IPS DF 6.9 (cell line): ENCODE measurements around the gene ARNT2.

ENCODE experiments used
- DNase-seq: peaks from one replicate; pipeline ENCODE4 v3.0.0-alpha.2; 2013; ENCODE audit warnings: low read depth, low spot score
- H3K27ac ChIP-seq: one replicate; pipeline ENCODE4 v1.5.1; 2013; ENCODE audit warnings: low read length, control low read depth
- H3K27me3 ChIP-seq: 2 replicates; pipeline ENCODE4 v1.6.1; 2013; ENCODE audit warnings: mild to moderate bottlenecking, low read length; ENCODE audit not compliant: control insufficient read depth, insufficient read depth
- H3K36me3 ChIP-seq: 2 replicates; pipeline ENCODE4 v1.6.1; 2013; ENCODE audit warnings: low read length; ENCODE audit not compliant: control insufficient read depth, insufficient read depth
- H3K4me1 ChIP-seq: 2 replicates; pipeline ENCODE4 v1.6.1; 2013; ENCODE audit warnings: low read length; ENCODE audit not compliant: control insufficient read depth, insufficient read depth
- H3K4me3 ChIP-seq: 2 replicates; pipeline ENCODE4 v1.5.1; 2013; ENCODE audit warnings: mild to moderate bottlenecking, low read length
- H3K9me3 ChIP-seq: 2 replicates; pipeline ENCODE4 v1.6.1; 2013; ENCODE audit warnings: low read length, inconsistent platforms; ENCODE audit not compliant: control insufficient read depth, insufficient read depth
- WGBS: extraction: QIAGEN DNeasy Blood & Tissue Kit; methylation state at CpG from one replicate; pipeline ENCODE4 v1.1.7; 2013; ENCODE audit warnings: mixed read lengths, missing lambda C conversion rate; ENCODE audit not compliant: insufficient read length, insufficient coverage; 5-methylcytosine and 5-hydroxymethylcytosine counted together

The ARNT2 gene

DNA sequence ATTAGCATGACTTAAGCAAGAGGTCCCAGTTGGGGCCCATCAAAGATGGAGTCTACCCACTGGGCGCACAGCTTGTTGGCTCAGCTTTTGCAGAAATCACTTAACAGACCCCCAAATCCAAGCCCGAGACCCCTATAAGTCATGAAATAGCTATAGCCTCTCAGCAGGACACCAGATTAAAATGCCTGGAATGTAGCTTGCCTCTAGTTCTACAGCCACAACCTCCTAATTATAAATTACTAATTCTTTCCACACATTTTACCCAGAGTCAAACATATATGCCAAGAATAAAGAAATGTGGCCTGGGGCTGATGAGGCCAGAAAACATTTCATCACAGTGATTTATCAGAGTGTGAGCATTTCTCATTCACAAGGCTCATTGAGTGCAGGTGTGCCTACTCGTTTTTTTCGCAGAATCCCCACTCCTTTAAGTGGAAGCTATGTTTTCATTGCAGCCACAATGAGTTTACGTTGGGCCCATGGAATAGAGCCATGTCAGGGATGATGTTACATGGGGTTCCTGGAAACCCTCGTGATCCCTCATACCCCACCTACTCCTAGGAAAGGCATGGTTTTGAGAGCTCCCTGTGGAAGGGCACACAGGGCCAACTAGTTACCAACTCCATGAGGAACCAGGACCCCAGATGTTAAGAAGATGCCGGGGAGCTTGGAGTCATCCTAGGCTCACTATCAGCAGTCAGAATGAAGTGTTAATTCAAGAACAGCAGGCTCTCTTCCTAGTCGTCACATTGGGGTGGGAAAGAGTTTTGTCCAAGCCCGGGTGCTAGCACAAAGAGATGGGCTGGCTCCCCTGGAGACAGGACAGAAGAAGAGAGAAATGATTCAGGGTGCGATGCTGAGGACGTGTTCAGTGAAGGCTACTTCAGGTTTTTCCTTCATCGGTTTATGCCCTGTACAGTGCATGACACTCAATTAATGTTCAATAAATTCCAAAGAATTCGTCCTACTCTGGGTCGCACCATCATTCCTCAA, 200.7 kb downstream of the ARNT2 start:
- no CpG with 5 or more reads among the region's 14 CpGs for WGBS
- H3K27me3 ChIP-seq, result no peaks in the 10 kb centered on the region
- H3K36me3 ChIP-seq, result no peaks in the 10 kb centered on the region
- 0 out of 2 replicates have a peak, but pooled peaks cover 3% of the 10 kb centered on the region for H3K4me1 ChIP-seq
- DNase-seq, result no peak
- H3K4me3 ChIP-seq, result no peak overlapping the region
- no peaks in the 10 kb centered on the region for H3K9me3 ChIP-seq
- no peak overlapping the region for H3K27ac ChIP-seq

DNA sequence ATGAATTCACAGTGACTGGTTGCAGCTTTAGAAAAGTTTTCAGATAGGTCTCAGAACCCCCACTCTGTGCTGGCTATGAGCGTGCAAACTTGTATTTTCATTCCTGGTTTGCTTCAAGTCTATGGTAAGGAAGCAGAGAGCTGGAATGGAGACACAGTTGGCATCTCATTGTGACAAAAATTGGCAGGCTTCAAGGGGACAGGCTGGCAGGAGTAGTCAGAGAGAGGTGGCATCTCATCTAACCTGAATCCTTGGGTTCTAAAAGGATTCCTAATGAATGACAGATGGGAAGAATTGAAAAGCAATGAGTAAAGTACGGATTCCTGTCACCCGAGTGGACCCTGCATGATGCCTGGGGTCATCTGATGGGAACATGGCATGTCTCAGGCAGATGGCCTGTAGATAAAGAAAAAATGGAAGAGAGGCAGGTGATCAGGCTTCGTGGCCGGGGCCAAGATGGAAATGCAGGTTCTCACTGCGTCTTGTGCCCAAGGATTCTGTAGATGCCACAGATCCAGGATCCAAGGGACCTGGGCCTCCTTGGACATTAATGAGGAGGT, 201.5 kb downstream of the ARNT2 start:
- Histone ChIP-seq H3K4me3 (no peak overlapping the region), H3K36me3 (no peaks in the 10 kb centered on the region), H3K27ac (no peak overlapping the region), H3K27me3 (no peaks in the 10 kb centered on the region), H3K9me3 (no peaks in the 10 kb centered on the region), H3K4me1 (0 out of 2 replicates have a peak, but pooled peaks cover 3% of the 10 kb centered on the region)
- DNase-seq, result no peak
- WGBS, result no CpG with 5 or more reads among the region's 6 CpGs

DNA sequence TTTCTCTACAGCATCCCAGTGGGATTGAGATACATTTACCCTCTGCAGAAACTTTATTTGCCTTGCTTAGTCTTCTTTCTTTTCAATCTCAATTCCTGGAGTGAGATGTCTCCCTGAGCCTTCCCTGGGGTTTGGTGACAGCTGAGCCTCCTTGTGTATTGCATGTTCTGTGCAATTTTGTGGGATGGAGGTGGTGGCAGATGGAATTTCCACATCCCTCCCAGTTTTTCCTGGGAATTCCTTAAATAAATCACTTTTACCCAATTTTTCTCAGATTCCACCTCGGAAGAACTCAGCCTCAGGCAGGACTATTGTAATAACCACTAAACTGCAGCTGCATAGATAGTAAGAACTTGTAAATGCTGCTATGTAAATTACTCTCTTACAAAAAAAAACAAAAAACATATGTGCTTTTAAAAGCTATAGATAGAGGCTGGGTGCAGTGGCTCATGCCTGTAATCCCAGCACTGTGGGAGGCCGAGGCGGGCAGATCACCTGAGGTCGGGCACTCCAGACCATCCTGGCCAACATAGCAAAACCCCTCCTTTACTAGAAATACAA, 202.4 kb downstream of the ARNT2 start:
- Histone ChIP-seq H3K9me3 (no peaks in the 10 kb centered on the region), H3K27me3 (no peaks in the 10 kb centered on the region), H3K36me3 (no peaks in the 10 kb centered on the region), H3K4me3 (no peak overlapping the region), H3K4me1 (0 out of 2 replicates have a peak, but pooled peaks cover 3% of the 10 kb centered on the region), H3K27ac (no peak overlapping the region)
- DNase-seq, result no peak
- WGBS, result no CpG with 5 or more reads among the region's 4 CpGs

DNA sequence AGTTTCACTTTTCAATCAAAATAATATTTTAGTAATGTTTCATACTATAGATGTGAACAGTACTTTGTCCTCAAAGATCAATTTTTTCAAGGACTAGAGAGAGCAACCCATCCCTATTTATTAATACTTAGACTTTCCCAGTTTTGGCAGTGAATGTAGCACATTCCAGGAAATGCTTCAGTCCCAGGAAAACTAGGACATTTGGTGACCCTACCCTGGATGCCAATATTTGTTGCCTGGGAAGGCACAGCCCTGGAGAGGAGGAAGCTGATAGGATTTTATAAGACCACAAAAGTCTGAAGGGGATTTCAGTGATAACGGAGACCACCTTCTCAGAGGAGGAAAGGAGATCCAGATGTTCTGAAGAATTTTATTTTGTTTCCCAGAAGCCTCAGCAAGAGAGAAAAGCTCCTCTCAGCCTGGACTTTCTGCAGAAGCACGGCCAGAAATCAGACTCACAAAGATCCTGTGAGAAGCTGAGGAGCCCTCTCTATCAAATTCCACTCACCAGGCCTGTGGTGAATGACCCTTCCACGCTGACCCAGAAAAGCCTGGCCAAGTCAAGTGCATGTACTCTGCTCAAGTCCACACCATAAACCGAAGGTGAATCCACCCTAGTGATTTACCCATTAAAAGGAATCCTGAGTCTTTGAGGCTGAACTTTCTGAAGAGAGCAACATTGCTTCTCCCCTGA, 203.3 kb downstream of the ARNT2 start:
- 0 out of 2 replicates have a peak, but pooled peaks cover 3% of the 10 kb centered on the region for H3K4me1 ChIP-seq
- H3K27me3 ChIP-seq, result no peaks in the 10 kb centered on the region
- H3K9me3 ChIP-seq, result no peaks in the 10 kb centered on the region
- WGBS, result no CpG with 5 or more reads among the region's 4 CpGs
- no peaks in the 10 kb centered on the region for H3K36me3 ChIP-seq
- no peak for DNase-seq
- no peak overlapping the region for H3K27ac ChIP-seq
- H3K4me3 ChIP-seq, result no peak overlapping the region

DNA sequence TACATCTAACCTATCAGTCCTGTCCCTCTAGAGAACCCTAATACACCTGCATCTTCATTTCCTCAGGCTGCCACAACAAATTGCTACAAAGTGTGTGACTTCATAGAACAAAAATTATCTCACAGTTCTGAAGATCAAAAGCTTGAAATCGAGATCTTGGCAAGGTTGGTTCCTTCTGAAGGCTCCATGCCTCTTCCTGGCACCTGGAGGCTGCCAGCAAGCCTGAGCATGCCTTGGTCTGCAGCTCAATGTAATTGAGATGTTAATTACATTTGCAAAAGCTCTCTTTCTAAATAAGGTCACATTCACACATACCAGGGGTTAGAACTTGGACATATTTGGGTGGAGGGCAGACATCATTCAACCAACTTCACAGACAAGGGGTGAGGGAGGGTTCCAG, 204.5 kb downstream of the ARNT2 start:
- Histone ChIP-seq H3K4me3 (no peak overlapping the region), H3K27ac (no peak overlapping the region), H3K4me1 (0 out of 2 replicates have a peak, but pooled peaks cover 3% of the 10 kb centered on the region), H3K9me3 (no peaks in the 10 kb centered on the region), H3K36me3 (no peaks in the 10 kb centered on the region), H3K27me3 (no peaks in the 10 kb centered on the region)
- DNase-seq, result no peak
- no CpG with 5 or more reads among the region's 1 CpG for WGBS

DNA sequence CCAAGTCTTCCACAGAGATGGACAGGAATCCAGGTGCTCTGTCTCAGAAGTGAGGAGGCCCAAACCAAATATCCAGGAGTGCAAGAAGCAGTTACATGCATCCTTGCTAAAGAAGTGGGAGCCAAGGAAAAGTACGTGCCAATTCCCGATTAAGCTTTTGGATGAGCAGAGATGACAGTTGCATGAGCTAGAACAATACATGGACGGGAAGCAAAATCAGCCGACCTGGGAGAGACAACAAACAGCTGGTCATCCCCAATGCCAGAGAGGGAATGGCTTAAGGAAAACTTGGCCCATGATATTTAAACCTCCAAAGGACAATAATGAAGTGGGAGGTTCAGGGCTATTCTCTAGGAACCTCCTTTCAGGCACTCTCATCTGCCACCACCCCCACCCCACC, 204.9 kb downstream of the ARNT2 start:
- Histone ChIP-seq H3K36me3 (no peaks in the 10 kb centered on the region), H3K9me3 (no peaks in the 10 kb centered on the region), H3K4me3 (no peak overlapping the region), H3K27me3 (no peaks in the 10 kb centered on the region), H3K27ac (no peak overlapping the region), H3K4me1 (0 out of 2 replicates have a peak, but pooled peaks cover 3% of the 10 kb centered on the region)
- DNase-seq, result no peak
- WGBS, result no CpG with 5 or more reads among the region's 4 CpGs

DNA sequence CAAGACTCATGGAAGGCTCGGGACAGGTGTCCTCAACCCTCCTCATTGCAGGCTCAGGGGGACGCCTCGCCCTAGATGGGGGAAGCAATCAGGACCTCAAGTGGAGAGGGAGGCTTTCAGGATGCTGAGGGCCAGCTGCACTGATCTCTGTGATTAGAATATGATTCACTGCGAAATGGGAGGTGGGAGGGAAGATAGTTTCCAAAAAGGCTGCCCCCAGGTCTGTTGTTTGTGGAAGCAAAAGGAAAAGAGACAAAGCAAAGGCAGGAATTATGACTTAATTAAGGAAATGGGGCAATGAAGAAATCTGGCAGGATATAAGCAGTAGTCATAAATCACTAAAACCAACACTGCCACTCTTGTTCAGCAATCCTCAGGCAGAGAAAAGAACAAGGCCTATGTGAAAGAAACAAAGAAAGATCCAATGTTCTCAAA, 205.3 kb downstream of the ARNT2 start:
- no CpG with 5 or more reads among the region's 4 CpGs for WGBS
- Histone ChIP-seq H3K4me1 (0 out of 2 replicates have a peak, but pooled peaks cover 3% of the 10 kb centered on the region), H3K27ac (no peak overlapping the region), H3K9me3 (no peaks in the 10 kb centered on the region), H3K4me3 (no peak overlapping the region), H3K36me3 (no peaks in the 10 kb centered on the region), H3K27me3 (no peaks in the 10 kb centered on the region)
- no peak for DNase-seq

DNA sequence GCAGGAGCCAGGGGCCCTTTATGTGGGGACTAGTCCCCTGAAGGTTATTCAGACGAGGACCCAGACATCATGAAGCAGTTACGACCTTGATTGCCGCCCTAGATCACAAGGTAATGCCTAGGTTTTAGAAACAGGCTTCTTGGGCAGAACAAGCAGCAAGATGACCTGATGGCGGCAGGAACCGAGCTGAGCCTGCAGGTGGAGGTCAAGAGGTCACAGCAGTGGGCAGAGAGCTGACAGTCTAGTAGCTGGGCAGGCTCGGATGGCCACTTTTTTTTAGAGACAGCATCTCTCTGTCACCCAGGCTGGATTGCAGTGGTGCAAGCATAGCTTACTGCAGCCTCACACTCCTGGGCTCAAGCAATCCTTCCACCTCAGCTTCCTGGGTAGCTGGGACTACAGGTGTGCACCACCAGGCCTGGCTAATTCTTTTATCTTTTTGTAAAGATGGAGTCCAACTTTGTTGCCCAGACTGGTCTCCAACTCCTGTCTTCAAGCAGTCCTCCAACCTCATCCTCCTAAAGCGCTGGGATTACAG, 207.4 kb downstream of the ARNT2 start:
- no peak for DNase-seq
- H3K36me3 ChIP-seq, result no peaks in the 10 kb centered on the region
- WGBS, result no CpG with 5 or more reads among the region's 7 CpGs

DNA sequence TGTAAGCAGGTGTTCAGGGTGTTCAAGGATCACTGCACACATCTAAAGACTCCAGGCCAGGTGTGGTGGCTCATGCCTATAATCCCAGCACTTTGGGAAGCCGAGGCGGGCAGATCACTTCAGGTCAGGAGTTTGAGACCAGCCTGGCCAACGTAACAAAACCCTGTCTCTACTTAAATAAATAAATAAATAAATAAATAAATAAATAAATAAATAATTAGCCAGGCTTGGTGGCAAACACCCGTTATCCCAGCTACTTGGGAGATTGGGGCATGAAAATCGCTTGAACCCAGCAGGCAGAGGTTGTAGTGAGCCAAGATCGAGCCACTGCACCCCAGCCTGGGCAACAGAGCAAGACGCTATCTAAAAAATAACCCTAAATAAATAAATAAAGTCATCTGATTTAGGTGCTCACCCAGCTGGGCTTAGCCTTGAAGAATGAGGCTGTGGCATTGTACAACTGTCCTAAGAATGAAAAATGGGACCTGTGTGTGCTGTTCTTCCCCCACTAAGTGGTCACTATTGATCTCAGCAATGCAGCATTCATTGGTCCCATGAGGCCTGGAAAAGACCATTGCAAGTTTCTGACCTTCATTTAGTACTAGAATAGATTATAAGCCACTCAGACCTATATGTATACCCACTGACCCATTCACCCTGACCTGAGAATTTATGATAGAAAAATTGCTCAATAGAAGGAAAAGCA, 208.1 kb downstream of the ARNT2 start:
- Histone ChIP-seq H3K9me3 (no peaks in the 10 kb centered on the region), H3K27me3 (no peaks in the 10 kb centered on the region), H3K4me3 (no peak overlapping the region), H3K4me1 (no peaks in the 10 kb centered on the region), H3K27ac (no peak overlapping the region), H3K36me3 (no peaks in the 10 kb centered on the region)
- no peak for DNase-seq
- no CpG with 5 or more reads among the region's 7 CpGs for WGBS

More for the DNA sequence above, 207.4 kb downstream of the ARNT2 start:
- Histone ChIP-seq H3K27me3 (no peaks in the 10 kb centered on the region), H3K4me1 (no peaks in the 10 kb centered on the region), H3K9me3 (no peaks in the 10 kb centered on the region), H3K4me3 (no peak overlapping the region), H3K27ac (no peak overlapping the region)
